ENCODE measurements around the gene COL4A5.
A peak's percentile ranks its signal among the peaks of the same experiment; 100 is the strongest.

COL4A5 gene

DNA sequence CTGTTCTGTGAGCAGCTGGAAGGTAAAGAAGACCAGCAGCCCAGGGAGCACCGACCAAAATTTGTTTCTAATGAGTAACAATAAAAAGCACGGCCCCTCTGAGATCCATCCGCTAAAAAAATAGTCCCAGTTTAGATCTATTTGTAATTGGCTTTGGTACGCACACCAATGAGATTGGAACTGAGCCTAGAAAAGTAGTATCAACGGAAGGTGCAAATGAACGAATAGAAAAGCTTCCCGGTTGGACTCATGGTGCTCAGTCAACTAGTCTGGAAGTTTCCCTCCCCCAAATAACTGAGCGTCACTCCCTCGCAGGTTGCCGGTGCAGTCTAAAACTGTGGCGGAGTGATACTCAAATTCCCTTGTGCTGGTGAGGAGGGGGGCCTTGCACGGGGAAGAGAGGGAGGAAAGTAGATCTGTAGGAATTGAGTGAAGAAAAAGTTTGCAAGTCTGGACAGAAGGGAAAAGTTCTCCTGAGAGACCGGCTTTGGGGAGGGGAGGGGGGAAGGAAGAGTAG is at the start of gene COL4A5:
COL4A5 (plus strand) TSS at position 413 of the 517 bp plus-strand sequence. CDS start 288 bp downstream, outside the sequence.
- DNase-seq = peak; percentile 93

DNA sequence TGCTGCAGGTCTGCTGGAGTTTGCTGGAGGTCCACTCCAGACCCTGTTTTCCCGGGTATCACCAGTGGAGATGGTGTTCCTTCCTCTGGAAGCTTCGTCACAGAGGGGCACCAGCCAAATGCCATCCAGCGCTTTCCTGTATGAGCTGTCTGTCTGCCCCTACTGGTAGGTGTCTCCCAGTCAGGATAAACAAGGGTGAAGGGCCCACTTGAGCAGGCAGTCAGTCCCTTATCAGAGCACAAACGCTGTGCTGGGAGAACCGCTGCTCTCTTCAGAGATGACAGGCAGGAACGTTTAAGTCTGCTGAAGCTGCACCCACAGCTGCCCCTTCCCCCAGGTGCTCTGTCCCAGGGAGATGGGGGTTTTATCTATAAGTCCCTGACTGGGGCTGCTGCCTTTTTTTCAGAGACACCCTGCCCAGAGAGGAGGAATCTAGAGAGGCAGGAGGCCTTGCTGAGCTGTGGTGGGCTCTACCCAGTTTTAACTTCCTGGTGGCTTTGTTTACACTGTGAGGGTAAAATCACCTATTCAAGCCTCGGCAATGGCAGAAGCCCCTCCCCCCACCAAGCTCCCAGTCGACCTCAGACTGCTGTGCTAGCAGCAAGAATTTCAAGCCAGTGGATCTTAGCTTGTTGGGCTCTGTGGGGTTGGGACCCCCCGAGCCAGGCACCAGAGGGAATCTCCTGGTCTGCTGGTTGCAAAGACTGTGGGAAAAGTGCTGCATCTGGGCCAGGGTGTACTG is 48.5 kb upstream of the COL4A5 start:
- DNase-seq = peak; percentile 68

DNA sequence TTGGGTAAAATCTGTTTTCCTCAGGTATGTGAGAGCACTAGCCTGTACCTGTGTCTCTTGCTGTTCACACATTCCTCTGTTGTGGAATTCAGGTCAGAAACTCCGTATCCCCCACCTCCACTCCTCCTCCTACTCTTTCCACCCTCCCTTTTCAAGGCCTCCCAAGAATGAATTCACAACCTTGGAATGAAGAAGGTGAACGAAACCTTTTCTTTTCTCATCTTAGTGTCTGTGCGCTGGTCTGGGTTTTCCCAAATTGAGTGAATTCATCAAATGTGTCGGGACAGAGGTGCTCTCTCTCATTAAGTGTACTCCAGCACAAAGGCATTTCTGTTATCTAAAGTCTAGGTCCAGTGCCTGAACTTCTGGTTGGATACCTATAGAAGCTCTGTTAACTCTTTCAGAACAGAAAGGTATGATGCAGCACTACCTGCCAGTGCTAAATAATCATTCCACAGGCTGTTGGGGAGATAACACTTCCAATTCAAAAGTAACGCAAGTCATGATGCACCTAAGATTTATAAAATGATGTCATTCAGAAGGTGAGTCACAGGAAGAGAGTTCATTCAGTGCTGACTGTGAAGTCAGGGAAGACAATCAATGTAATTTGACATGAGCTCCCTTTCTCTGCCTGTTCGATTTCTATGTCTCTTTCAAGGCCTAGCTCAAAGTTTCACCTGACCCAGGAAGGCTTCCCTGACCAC is 43.3 kb upstream of the COL4A5 start:
- peak; percentile 25 for DNase-seq

DNA sequence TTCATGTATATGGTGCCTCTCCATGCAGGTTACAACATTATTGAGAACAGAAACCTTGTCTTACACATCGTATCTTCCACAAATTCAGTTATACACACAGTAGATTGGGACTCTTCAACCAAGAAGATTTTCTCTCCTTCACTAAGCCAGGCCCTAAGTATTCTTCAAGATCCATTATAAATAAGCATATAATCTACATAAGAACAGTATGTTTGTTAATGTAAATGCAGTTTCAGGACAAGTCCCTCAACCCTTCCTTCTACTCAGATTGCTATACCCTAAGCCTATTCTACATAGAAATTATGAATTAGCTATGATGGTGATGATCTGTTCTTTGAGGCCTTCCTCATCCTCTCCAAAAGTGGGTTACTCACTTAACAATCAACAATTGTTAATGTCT is 42.7 kb upstream of the COL4A5 start:
- no peak for DNase-seq

DNA sequence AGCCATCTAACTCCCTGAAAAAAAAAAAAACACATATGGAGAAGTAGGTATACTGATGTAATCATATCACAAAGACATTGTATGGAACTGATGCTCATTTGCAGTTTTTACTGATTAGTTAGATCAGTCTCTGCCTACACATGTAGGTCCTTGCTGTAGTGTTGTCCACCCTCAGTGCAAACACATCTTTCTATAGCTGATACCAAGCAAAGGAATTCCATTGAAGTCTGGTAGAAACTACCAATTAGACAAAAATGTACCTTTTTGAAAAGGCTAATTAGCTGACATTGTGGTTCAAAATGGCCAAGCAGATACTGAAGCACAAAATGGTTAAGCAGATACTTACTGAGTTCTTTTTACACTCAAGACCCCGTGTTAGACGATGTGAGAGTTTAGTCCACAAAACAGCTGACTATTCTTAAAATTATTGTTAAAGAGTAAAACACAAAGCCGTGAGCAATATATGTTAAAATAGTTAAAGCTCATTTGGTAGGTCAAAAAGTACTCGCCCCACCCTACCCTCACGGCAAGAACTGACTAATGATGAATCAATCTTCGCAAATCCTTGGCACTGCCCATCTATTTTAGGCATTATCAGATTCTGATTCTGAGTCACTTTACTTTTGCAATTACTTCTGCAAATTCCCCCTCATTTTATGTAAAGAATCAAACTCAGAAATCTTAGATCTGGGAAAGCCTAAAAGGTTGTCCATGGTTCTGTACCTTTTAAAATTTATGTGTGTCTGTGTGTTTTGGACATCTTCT is 41.8 kb upstream of the COL4A5 start:
- DNase-seq = no peak

DNA sequence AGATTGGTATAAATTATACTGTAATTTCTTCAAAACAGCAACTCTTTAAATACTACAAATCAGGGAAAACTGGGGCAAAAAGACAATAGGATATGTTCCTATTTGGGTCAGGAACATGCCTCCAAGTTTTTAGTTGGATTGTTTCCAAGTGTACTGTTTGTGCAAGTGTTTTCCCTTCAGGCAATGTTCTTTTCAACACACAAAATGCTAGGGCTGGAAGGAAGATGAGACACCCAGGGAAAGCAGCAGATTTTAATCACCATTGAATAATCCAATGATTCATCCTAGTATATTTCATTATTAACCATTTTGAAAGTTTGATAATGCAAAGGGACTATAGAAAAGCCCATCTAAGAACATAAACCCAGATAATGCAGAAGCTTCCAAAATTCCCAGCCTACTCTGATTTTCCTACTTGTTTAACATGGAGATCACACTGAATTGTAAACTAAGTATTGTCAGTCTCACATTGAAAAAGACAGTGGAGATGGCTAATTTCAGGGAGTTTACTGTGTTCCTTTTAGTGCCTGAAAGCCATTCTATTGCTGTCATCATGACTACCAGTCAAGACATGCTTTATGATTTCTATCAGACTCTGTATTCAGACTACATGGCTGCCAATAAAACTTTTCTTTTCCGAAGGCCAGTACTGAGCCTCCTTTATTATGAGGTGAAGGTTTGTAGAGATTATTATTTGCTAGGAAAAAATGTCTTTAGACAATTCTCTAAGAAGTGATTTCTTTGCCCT is 40.0 kb upstream of the COL4A5 start:
- no peak for DNase-seq

DNA sequence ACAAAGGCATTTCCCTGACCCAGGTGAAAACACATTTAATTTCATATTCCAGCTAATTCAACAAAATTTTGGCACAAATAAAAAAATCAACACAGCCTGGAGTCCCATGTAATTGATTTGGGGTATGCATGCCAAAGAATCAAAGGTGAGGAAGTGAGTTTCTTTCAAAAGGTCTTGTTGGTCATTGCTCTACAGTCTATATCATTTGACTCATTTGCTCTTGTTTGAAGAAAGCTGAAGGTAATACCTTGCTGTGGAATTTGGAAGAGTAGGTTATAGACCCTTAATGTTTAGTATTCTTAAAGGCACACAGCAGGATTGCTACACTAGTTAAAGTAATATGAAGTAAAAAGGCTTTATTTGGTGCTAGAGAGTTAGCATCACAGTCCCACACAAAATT is 26.9 kb upstream of the COL4A5 start:
- DNase-seq = no peak

DNA sequence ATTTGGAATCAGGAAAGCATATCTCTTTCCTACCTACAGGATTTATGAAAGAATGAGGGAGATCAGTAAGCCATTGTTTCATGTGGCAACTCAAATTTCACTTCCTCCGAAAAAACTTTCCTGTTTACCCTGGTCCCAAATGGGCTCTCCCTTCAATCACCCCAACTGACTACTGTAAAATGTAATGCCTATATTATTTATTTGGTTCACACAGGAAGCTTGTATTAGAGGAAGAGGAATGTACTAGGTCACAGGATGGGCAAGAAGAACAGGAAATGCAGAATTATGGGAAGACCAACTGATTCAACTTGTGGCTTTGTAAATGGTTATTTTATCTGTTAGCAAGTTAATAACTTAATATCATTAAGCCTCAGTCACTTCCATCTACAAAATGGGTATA is 24.5 kb upstream of the COL4A5 start:
- no peak for DNase-seq

DNA sequence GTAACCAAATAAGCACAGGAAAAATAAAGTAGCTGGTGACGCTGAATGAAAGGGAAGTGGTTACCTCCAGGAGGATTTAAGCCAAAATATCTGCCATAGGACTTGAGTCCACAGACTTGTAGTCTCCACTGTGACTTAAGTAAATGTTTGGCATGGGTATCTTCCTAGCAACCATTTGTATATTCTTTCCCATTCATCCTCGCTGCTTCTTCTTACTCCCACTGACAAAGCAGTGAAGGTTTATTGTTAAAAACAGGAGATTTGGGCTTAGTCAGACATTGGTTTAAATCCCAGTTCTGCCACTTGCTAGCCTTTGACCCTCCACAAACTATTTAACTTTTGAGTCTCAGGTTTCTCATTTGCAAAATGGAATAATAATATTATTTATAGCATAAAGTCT is 23.7 kb upstream of the COL4A5 start:
- no peak for DNase-seq

DNA sequence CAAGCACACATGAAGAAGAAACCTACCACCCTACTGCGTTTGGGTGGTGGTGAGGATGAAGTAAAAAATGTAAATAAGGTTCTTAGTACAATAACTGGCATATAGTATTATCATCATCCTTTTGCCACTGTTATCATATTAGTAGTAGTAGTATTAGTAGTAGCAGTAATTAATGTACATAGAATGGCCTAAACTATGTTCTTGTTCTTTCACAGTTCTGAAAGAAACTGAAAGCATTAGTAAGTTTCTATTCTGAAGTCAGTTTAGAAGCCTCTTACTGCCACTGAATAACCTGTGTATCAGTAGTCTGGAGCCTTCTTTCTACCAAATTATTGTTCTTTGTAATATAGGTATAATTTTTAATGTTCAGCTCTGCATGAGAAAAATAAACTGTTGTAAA is 22.4 kb upstream of the COL4A5 start:
- no peak for DNase-seq

DNA sequence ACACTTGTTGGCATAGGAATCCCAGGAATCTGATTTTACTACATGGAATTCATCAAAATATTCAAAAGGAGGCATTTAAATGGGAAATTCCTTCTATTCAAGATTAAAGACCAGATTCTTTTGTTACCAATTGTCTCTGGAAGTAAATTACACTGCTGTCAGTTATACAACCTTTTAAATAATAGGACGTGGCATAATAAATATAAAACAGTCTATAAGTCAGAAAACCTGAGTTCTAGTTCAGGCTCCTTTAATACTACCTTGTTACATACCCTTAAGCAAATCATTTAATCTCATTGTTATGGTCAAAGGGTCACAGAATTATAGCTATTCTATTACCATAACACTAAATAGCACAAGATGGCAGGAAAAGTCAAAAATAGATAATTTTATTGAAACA is 20.2 kb upstream of the COL4A5 start:
- no peak for DNase-seq

DNA sequence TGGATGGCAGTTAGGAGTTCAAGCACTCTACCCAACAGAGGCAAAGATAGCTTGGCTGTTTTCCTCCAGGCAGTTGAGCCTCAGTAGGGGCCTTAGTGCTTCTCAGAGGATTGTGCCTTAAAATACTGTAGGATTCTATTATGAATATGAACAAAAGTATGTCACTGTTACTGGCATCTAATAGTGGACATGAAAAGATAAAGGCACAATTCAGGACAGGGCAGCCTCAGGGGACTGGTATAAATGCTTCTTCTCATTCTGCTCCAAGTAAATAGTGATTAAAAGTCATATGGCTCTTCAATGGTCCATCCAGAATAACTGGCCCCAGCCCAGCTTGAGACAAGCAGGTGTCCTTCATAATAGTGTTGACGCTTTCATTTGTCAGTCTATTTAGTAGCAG is 19.2 kb upstream of the COL4A5 start:
- peak; percentile 8 for DNase-seq

DNA sequence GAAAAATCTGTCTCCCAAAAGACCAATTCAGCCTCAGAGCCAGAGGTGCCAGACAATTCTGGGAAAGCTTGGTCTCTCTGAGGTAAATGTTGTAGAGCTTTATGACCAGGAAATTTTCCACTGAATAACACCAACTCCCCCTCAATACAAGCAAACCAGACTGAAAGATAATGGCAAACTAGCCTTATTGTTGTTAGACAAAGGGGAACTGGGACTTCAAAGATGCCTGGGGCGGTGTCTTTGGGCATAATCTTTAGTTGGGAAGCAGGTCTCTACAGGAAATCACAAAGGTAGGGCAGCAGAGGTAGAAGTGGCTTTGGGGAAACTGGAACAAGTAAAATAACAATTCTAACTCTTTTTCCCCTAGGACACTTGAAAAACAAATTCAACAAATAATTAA is 13.4 kb upstream of the COL4A5 start:
- DNase-seq = no peak

DNA sequence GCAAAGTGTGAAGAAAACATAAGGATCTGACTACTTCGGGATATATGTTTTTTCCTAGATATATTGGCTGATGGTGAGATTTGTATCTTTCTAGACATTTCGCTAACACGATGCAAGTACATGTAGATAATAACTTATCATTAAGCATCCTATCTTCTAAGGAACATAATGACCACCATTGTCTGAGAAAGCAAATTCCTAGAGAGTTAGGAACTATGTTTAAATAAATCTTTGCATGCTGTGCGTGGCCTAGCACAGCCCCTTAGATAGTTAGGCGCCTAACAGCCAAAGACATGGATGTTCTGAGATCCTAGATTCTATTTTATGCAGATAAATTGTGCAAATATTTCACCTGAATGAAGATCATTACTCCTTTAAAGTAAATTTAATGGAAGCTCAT is 4.4 kb upstream of the COL4A5 start:
- no peak for DNase-seq

DNA sequence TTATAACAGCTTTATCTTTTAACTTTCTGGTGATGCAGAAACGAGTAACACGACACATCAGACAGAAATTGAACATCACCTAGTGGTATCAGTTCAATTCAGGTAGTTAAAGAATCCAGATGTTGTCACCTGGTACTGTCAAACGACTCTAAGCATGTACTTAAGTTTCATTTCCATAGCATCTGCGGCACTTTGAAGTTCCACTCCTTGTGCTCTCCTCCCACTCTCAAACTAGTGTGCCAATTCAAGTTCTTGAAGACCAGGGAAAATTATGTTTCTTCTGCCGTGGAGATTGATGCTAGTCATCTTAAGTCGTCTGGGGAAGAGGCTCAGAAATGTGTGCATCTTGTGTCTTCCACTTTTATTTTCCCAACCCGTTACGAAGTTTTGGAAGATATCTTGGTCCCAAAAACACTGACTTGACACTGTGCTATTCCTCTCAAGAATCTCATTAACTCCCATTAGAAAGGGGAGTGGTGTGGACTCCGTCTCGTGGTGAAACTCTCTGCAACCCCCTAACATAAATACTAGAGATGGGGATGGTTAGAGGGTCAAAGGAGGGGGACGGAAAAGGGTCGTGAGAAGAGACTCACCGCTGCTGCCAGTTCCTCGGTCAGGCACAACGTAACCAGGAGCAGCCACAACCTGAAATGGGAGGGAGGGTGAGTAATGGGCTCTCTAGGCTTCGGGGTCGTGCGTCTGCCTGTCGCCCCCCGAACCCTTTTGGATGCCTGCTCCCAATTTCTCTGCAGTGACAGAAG is 2.1 kb upstream of the COL4A5 start:
- DNase-seq = no peak

DNA sequence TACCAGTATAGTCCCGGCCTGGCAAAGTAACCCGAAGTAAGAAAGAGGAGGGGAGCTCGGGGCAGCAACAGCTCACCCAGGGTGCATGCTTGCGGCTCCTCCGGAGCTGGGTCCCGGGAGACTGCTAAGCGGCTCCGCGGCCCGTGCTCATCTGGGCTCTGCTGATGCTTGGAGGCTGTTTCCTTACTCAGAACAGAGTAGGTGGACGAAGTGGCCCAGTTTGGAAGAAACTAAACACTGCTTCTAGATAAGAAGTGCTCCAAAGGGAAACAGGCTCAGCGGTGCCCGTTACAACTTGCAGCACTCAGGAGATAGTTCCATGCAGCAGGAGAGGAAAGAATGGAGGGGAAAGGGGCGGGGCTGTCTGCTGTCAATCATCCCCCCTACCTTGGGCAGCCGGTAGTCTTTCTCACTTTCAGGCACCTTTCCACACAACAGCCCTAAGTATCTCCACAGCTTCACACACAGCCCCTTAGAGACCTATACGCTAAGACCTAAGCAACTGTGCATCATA is 1.5 kb upstream of the COL4A5 start, which contains the start of gene COL4A6:
COL4A6 (minus strand) TSS at position 313 of the 514 bp plus-strand sequence; CDS start at position 87, 226 bp downstream.
- DNase-seq = peak; percentile 54

DNA sequence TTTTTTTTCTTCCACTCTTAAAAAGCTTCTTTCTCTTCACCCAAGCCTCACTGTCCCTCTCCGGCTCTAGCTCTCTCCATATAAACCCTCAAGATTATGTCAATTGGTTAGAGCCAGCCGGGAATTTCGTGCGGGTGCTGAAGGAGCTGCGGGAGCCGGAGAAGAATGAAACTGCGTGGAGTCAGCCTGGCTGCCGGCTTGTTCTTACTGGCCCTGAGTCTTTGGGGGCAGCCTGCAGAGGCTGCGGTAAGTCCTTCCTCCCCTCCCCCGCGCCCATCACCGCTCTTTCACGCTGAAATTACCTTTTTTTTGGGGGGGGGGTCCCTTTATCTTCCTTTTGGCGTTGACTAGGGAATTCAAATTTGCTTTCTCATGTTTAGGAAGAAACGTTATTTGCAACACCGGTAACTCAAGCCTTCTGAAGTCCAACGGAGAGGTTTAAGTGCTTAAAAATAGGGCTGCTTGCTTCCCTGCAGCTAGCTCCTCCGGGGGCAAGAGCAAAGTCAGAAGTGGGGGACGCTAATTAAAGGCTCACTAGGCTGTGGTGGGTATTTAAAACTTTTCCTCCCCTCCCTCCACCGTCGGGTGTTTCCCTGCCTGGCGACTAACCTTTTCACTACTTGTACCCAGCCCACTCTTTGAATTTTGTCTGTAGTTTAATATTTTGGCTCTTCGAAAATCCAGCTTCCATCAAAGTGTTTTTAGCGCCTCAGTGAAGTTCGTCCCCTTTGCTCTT is 491 bp downstream of the COL4A5 start:
- peak; percentile 60 for DNase-seq

DNA sequence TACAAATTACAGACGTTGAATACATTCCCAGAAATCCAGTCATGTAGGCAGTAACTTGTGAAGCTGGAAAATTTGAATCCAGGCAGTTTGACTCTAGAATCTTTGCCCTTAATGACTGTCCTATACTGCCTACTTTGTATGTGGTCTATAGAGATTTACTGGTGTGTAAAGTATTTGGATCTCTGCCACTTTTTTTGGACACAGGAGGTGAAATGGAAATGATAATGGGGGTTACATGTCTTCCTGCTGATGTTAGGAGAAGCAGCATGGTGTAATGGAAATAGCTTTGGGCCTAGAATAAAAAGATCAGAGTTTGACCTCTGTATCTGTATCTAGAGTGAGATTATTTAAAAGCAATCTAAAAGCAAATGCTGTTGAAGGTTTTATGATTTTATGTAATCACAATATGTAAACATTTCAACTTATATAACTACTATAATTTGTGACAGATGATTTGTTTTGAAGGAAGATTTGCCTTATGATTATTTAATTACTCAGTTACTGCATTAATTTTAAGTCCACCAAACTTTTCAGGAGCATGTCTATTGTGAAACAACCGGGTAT is 3.3 kb downstream of the COL4A5 start:
- DNase-seq = no peak

DNA sequence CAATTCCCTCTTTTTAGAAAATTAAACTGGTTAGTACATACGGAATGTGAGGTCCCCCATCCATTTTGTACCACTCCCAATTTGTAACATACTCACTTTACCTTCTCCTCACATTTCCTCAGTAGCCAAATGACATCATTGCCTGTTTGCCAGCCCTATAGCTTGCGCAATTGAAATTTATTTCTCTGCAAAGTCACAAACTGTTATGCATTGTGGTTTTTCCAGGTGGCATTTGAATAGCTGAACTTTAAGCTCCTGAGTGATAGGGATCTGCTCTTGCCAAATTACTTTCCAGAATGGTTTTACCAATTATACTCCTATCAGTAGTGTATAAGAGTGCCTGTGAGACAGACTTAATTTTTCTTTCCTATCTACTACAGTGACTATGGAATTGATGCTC is 7.7 kb downstream of the COL4A5 start:
- no peak for DNase-seq

DNA sequence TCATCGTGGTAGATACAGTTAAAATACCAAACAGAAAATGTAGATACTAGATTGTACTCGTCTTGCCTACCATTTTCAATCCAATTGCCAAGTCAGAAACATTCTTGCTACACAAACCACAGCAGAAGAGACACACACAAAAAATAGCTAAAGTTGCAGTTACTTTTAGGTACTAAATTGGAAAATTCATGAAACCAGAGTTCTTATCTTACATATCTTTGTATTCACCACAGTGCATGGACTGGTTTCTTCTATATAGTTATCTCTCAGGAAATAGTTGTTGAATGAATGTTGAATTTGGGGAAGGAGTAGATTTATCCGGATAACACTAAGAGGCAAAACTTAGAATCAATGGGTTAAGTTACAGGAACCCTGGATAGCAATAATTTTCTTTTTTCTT is 14.2 kb downstream of the COL4A5 start:
- DNase-seq = no peak
